ENCODE results near the gene NECTIN2. TPM values are rescaled to one million over a fixed set of nuclear protein-coding genes. Genes with fewer than 3 reads are reported as not detected.
A peak's percentile ranks its signal among the peaks of the same experiment; 100 is the strongest.

The NECTIN2 gene
- total and polyA plus RNA-seq, 2 donors (not counting 1 experiment from before 2014, with no cell fraction given): 0.15 to 0.32 TPM

- Histone ChIP-seq H3K27me3 (replicated peaks in 1 of 4; ENCODE audit: control extremely low read depth in 1 of 4, control insufficient read depth in 3 of 4, insufficient read depth in 4 of 4, low read length in 3 of 4) (peaks cover 0 to 26% (median 10%) of the 10 kb centered on the region in 4 experiments), H3K9me3 (ENCODE audit: control extremely low read depth in 1 of 3, control insufficient read depth in 2 of 3, insufficient read depth in 1 of 3, low read length in 2 of 3) (peaks cover 0 to 4% (median 0%) of the 10 kb centered on the region in 3 donors), H3K4me3 (ENCODE audit: control extremely low read depth in 1 of 5, extremely low read depth in 1 of 5, insufficient read depth in 1 of 5, low read depth in 2 of 5, low read length in 4 of 5) (no peak overlapping the region), H3K4me1 (ENCODE audit: control insufficient read depth in 2 of 2, insufficient read depth in 2 of 2, low read length in 2 of 2) (peaks cover 15 to 19% of the 10 kb centered on the region in 2 donors), H3K27ac (ENCODE audit: low read length in 2 of 2) (no peak overlapping the region), H3K36me3 (replicated peaks in 1 of 2; ENCODE audit: control extremely low read depth in 1 of 2, control insufficient read depth in 1 of 2, extremely low read depth in 1 of 2, insufficient read depth in 2 of 2, low read length in 1 of 2) (peaks cover 0 to 26% of the 10 kb centered on the region in 2 experiments), H2AFZ (ENCODE audit: insufficient read depth, low read depth, low read length, poor library complexity, severe bottlenecking) (no peak overlapping the region), H3K9ac (ENCODE audit: low read length) (no peak overlapping the region), H3K4me2 (replicated peaks; ENCODE audit: low read depth, low read length, poor library complexity, severe bottlenecking) (no peak overlapping the region), H4K20me1 (ENCODE audit: control insufficient read depth, insufficient read depth, low read length, poor library complexity, severe bottlenecking) (peaks cover 6% of the 10 kb centered on the region), H3K79me2 (ENCODE audit: control insufficient read depth, insufficient read depth, low read length) (no peaks in the 10 kb centered on the region)
- ATAC-seq (ENCODE audit: low read depth) (no peak), DNase-seq (no peak)
- Mint-ChIP-seq H3K27ac (no peak overlapping the region), H3K27me3 (peaks cover 18% of the 10 kb centered on the region), H3K9me3 (ENCODE audit: insufficient read depth) (no peaks in the 10 kb centered on the region), H3K4me1 (peaks cover 16% of the 10 kb centered on the region), H3K4me3 (no peak overlapping the region)
- TF ChIP-seq CTCF (IDR thresholded peaks at IDR 0.05) (no peak), EZH2 (IDR thresholded peaks at IDR 0.05; ENCODE audit: borderline replicate concordance, insufficient read depth, low read depth, low read length, poor library complexity, severe bottlenecking) (no peak)
- 85% methylated on average over 11 of the region's 12 CpGs for WGBS (ENCODE audit: insufficient coverage)
- intact Hi-C loops (cut with micrococcal nuclease): no loop called here
- ChIA-PET CTCF (interaction anchor here (0.5 to 4.1 kb wide), 16 partner anchors 8 to 574 kb away, joined by 3 to 27 read pairs (median 3); partner anchors contain the start of gene APOC1), POLR2A (no interaction called here)
These were observed 58.4 kb downstream of the NECTIN2 start for GRCh38 chr19:44904426-44904994.

GRCh38 chr19:44905437-44906160 lies 59.5 kb downstream of the NECTIN2 start, which contains the start of gene APOE:
Gene APOE, plus strand, starts transcription at chr19:44905796. Its CDS starts 829 bp downstream, at chr19:44906625.
- Mint-ChIP-seq H3K4me1 (peaks cover 16% of the 10 kb centered on the region), H3K4me3 (no peak within 1 kb of the TSS), H3K27ac (no peak within 1 kb of the TSS), H3K27me3 (peaks cover 18% of the 10 kb centered on the region), H3K9me3 (ENCODE audit: insufficient read depth) (no peaks in the 10 kb centered on the region)
- Histone ChIP-seq H3K27ac (ENCODE audit: low read length in 2 of 2) (no peak within 1 kb of the TSS), H3K4me1 (ENCODE audit: control insufficient read depth in 2 of 2, insufficient read depth in 2 of 2, low read length in 2 of 2) (peaks cover 15 to 19% of the 10 kb centered on the region in 2 donors), H3K27me3 (replicated peaks in 1 of 4; ENCODE audit: control extremely low read depth in 1 of 4, control insufficient read depth in 3 of 4, insufficient read depth in 4 of 4, low read length in 3 of 4) (peaks cover 0 to 26% (median 10%) of the 10 kb centered on the region in 4 experiments), H3K36me3 (replicated peaks in 1 of 2; ENCODE audit: control extremely low read depth in 1 of 2, control insufficient read depth in 1 of 2, extremely low read depth in 1 of 2, insufficient read depth in 2 of 2, low read length in 1 of 2) (peaks cover 0 to 18% of the 10 kb centered on the region in 2 experiments), H3K4me2 (replicated peaks; ENCODE audit: low read depth, low read length, poor library complexity, severe bottlenecking) (peak within 1 kb of the TSS; percentile 30), H4K20me1 (ENCODE audit: control insufficient read depth, insufficient read depth, low read length, poor library complexity, severe bottlenecking) (peaks cover 6% of the 10 kb centered on the region), H3K4me3 (ENCODE audit: control extremely low read depth in 1 of 5, extremely low read depth in 1 of 5, insufficient read depth in 1 of 5, low read depth in 2 of 5, low read length in 4 of 5) (no peak within 1 kb of the TSS), H3K9ac (ENCODE audit: low read length) (no peak within 1 kb of the TSS), H3K9me3 (ENCODE audit: control extremely low read depth in 1 of 3, control insufficient read depth in 2 of 3, insufficient read depth in 1 of 3, low read length in 2 of 3) (peaks cover 0 to 4% (median 0%) of the 10 kb centered on the region in 3 donors), H2AFZ (ENCODE audit: insufficient read depth, low read depth, low read length, poor library complexity, severe bottlenecking) (no peak within 1 kb of the TSS), H3K79me2 (ENCODE audit: control insufficient read depth, insufficient read depth, low read length) (no peaks in the 10 kb centered on the region)
- 4% methylated on average over 17 of the region's 20 CpGs for WGBS (ENCODE audit: insufficient coverage)
- CTCF ChIA-PET: interaction anchor here (0.8 to 4.1 kb wide), 5 partner anchors 11 to 573 kb away, joined by 3 to 27 read pairs (median 4); no protein-coding TSS in a partner anchor
- ATAC-seq (ENCODE audit: low read depth) (no peak), DNase-seq (no peak)
- intact Hi-C loops (cut with micrococcal nuclease): no loop called here
- TF ChIP-seq EZH2 (IDR thresholded peaks at IDR 0.05; ENCODE audit: borderline replicate concordance, insufficient read depth, low read depth, low read length, poor library complexity, severe bottlenecking) (no peak), CTCF (IDR thresholded peaks at IDR 0.05) (no peak)
- POLR2A ChIA-PET: interaction anchor here (1.0 kb wide), 1 partner anchor 56 kb away, joined by 3 read pairs; no protein-coding TSS in a partner anchor

Data from B cell (primary cell).